ENCODE results near the gene MYO5A.

DNA sequence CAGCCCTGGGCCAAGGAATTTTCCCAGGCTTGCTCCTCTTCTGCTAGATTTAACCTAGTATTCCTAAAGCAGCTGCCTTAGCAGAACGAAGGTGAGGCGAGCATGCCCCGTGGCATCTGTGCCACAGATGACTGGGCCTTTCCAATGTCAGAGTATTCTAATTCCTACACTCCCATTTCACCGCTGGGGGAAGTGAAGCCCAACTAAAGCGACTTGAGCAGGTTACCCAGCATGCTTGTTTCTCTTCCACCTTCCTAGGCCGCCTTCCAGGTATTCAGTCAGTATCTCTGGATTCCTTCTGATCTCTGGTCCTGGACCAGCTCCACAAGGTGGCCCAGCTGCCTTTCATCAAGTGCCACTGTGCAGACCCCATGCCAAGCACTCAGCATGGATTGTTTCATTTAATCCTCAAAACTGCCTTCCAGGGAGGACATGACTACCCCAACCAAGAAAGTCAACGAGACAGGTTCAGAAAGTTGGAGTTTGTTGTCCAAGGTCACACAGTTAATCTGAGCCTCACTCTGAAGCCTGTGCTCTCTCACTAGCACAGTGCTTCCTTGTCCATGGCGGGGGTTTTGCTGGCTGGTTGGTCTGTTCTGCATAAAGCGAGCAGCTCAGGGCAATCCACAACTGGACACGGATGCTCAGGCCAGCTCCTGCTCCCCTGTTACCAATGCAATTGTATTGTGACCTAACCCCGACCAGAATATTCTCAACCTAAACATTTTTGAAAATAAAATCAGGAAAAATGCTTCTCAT lies 248.2 kb downstream of the MYO5A start:
- TF ChIP-seq, protein P1, sequence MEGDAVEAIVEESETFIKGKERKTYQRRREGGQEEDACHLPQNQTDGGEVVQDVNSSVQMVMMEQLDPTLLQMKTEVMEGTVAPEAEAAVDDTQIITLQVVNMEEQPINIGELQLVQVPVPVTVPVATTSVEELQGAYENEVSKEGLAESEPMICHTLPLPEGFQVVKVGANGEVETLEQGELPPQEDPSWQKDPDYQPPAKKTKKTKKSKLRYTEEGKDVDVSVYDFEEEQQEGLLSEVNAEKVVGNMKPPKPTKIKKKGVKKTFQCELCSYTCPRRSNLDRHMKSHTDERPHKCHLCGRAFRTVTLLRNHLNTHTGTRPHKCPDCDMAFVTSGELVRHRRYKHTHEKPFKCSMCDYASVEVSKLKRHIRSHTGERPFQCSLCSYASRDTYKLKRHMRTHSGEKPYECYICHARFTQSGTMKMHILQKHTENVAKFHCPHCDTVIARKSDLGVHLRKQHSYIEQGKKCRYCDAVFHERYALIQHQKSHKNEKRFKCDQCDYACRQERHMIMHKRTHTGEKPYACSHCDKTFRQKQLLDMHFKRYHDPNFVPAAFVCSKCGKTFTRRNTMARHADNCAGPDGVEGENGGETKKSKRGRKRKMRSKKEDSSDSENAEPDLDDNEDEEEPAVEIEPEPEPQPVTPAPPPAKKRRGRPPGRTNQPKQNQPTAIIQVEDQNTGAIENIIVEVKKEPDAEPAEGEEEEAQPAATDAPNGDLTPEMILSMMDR (IDR thresholded peaks at IDR 0.05), result no peak
- TF ChIP-seq MAZ (IDR thresholded peaks at IDR 0.05; ENCODE audit: borderline replicate concordance, low read depth, low read length) (no peak), RFX5 (IDR thresholded peaks at IDR 0.05) (no peak), POLR2A (IDR thresholded peaks at IDR 0.05; ENCODE audit: low read length) (no peak), JUNB (IDR thresholded peaks at IDR 0.05) (no peak), CEBPB (IDR thresholded peaks at IDR 0.05) (no peak), EHMT2 (IDR thresholded peaks at IDR 0.05; ENCODE audit: low read depth) (no peak), RAD21 (conservative IDR thresholded peaks at IDR 0.05 in 1 of 2, IDR thresholded peaks at IDR 0.05 in 1 of 2) (no peak), TP53 (CRISPR knock-in tag; IDR thresholded peaks at IDR 0.05) (no peak)
- TF ChIP-seq, protein P2, sequence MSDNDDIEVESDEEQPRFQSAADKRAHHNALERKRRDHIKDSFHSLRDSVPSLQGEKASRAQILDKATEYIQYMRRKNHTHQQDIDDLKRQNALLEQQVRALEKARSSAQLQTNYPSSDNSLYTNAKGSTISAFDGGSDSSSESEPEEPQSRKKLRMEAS (IDR thresholded peaks at IDR 0.05), result no peak
- TF ChIP-seq, protein P3, sequence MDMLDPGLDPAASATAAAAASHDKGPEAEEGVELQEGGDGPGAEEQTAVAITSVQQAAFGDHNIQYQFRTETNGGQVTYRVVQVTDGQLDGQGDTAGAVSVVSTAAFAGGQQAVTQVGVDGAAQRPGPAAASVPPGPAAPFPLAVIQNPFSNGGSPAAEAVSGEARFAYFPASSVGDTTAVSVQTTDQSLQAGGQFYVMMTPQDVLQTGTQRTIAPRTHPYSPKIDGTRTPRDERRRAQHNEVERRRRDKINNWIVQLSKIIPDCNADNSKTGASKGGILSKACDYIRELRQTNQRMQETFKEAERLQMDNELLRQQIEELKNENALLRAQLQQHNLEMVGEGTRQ (IDR thresholded peaks at IDR 0.05), result no peak
- TF ChIP-seq, protein P4, sequence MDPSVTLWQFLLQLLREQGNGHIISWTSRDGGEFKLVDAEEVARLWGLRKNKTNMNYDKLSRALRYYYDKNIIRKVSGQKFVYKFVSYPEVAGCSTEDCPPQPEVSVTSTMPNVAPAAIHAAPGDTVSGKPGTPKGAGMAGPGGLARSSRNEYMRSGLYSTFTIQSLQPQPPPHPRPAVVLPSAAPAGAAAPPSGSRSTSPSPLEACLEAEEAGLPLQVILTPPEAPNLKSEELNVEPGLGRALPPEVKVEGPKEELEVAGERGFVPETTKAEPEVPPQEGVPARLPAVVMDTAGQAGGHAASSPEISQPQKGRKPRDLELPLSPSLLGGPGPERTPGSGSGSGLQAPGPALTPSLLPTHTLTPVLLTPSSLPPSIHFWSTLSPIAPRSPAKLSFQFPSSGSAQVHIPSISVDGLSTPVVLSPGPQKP (IDR thresholded peaks at IDR 0.05; ENCODE audit: low read depth, low read length), result no peak
